GM12872 (cell line): ENCODE results near the gene PAGE3.

Source experiments
- CTCF ChIP-seq: IDR thresholded peaks from 3 replicates; pipeline ENCODE4 v1.5.1; 2011; ENCODE audit warnings: low read depth, mild to moderate bottlenecking, low read length, moderate library complexity; ENCODE audit not compliant: insufficient read depth

Gene PAGE3, protein sequence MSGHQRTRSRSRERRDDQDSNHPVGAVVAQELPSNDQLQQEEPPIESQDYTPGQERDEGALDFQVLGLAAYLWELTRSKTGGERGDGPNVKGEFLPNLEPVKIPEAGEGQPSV

DNA sequence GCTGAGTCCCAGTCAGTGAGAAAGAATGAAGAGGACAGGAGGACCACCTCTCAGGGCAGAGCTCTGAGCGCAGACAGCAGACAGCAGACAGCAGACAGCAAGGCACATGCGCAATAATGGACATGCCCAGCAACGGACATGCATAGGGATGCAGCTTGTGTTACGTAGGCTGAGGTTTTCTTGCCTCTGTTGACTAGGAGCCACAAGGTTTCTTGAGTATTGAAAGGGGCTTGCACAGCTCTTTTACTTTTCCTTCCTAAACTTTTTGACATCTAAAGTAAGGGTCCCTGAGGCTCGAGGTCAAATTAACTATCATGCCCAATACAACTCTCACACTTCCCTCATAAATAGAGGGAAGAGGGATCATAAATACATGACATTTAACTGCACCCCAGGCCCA lies at the start of gene PAGE3:
Gene PAGE3 (minus strand): TSS at position 101 of the 400 bp plus-strand sequence. CDS start 1,013 bp downstream, outside the sequence.
- TF ChIP-seq CTCF = no peak

DNA sequence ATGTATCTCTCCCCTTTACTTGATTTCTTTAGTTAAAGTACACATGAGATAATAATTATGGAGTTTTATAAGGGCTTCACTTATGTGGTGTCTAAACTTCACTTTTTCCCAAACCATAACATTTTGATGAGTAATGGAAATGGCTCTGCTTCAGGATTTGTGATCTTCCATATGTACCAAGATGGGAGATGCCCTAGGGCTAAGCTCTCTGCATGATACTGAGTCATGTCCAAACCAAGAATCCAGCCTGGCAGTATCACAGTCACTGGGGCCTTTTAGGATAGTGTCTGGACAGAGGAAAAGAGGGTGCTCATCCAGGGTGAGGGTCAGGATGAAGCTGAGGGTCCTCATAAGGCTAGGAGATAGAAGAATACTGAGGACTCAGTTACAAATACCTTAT lies 47.9 kb upstream of the PAGE3 start:
- TF ChIP-seq CTCF = no peak

DNA sequence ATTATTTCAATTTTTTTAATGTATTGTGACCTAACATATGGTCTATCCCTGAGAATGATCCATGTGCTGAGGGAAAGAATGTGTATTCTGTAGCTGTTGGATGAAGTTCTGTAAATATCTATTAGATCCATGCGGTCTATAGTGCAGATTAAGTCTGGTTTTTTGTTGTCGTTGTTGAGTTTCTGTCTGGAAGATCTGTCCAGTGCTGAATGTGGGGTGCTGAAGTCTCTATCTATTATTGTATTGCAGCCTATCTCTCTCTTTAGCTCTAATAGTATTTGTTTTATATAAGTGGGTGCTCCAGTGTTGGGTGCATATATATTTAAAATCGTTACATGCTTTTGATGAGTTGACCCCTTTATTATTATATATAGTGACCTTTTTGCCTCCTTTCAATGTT lies 26.2 kb upstream of the PAGE3 start:
- TF ChIP-seq CTCF = no peak

DNA sequence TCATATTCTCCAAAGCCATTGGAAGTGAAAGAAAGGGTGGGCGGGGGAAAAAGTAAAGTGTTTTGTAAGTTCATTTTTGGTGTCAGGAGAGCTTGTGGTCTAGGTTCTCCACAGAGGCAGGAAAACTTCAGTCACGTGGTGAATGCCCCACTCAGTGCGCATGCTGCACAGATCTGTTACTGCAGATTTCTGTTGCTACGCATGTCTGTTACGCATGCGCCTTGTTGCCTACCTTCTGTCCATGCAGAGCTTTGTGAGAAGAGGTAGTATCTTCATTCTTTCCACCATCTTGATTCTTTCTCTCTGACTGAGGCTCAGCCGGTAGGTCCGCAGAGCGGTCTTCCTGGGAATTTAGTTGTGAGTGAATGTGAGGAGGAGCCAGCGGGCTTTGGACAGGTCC lies 15.1 kb upstream of the PAGE3 start:
- TF ChIP-seq CTCF = no peak

- TF ChIP-seq CTCF = no peak
These were observed 3.9 kb downstream of the PAGE3 start for GRCh38 chrX:55260806-55261205.

GRCh38 chrX:55253528-55253927 lies 11.2 kb downstream of the PAGE3 start:
- TF ChIP-seq CTCF = no peak

- no peak for TF ChIP-seq CTCF
These were observed 23.9 kb downstream of the PAGE3 start for GRCh38 chrX:55240788-55241340.
